ENCODE results near the gene SPECC1. TPM values are rescaled to one million over a fixed set of nuclear protein-coding genes. Genes with fewer than 3 reads are reported as not detected.
"Not testable (repeated sequence)": the region's sequence is repeated elsewhere in the genome, so short reads cannot be mapped to it uniquely, and the experiment has no call there.

The SPECC1 gene, protein sequence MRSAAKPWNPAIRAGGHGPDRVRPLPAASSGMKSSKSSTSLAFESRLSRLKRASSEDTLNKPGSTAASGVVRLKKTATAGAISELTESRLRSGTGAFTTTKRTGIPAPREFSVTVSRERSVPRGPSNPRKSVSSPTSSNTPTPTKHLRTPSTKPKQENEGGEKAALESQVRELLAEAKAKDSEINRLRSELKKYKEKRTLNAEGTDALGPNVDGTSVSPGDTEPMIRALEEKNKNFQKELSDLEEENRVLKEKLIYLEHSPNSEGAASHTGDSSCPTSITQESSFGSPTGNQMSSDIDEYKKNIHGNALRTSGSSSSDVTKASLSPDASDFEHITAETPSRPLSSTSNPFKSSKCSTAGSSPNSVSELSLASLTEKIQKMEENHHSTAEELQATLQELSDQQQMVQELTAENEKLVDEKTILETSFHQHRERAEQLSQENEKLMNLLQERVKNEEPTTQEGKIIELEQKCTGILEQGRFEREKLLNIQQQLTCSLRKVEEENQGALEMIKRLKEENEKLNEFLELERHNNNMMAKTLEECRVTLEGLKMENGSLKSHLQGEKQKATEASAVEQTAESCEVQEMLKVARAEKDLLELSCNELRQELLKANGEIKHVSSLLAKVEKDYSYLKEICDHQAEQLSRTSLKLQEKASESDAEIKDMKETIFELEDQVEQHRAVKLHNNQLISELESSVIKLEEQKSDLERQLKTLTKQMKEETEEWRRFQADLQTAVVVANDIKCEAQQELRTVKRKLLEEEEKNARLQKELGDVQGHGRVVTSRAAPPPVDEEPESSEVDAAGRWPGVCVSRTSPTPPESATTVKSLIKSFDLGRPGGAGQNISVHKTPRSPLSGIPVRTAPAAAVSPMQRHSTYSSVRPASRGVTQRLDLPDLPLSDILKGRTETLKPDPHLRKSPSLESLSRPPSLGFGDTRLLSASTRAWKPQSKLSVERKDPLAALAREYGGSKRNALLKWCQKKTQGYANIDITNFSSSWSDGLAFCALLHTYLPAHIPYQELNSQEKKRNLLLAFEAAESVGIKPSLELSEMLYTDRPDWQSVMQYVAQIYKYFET
- polyA plus RNA-seq (2011; rRNA removed) (47.2 and 56.4 TPM in 2 replicates), polyA minus RNA-seq (2011; rRNA and poly(A)+ RNA removed) (69.2 and 80.5 TPM in 2 replicates)

DNA sequence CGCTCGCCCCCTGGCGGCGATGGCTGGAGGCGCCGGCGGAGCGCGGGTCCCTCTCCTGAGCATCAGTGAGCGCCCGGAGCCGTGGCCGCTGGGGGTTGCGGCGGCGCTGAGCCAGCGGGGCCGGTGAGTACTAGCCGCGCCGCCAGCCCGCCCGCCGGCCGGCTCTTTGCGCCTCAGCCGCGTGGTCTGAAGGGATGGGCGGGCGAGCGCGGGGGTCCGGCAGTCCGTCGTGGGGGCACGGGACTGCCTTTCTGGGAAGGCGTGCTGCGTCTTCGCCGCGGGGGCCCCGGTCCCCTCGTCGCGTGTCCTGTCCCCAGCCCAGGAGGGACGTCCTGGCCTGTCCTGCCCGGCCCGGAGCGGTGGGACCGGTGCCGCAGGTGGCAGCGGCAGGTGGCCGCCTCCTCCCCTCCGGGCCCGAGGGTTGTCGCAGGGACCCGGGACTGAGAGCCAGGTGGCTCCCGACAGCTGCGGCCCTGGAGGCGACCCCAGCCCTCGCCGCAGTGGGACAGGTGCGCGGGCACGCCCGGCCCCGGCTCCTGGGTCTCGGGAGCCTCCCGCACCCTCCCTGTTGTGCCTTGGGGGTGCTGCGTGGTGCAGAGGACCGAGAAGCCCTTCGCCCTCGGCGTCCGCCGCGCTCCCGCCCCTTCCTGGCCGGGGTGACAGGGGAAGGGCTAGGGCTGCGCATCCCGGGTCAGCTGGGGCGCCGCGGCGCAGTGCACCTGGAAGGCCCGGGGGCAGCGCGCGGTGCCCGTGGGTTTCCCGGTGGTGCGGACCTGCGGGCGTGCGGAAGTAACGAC, at the start of gene SPECC1:
SPECC1 (plus strand) TSS at position 58 of the 797 bp plus-strand sequence. CDS start 87,293 bp downstream, outside the sequence.
- ChIA-PET POLR2A (interaction anchor here (0.9 to 1.5 kb wide), 2 partner anchors 17 to 54 kb away, joined by 3 to 6 read pairs; no protein-coding TSS in a partner anchor), CTCF (interaction anchor here (0.5 to 2.7 kb wide), 30 partner anchors 9 to 462 kb away, joined by 3 to 23 read pairs (median 4); no protein-coding TSS in a partner anchor)
- Histone ChIP-seq H3K27me3 (ENCODE audit: control insufficient read depth, insufficient read depth, low read length) (peaks cover 38% of the 10 kb centered on the region), H3K9me3 (ENCODE audit: control insufficient read depth, insufficient read depth, low read length) (peaks cover 4% of the 10 kb centered on the region; the same call in 1 of the 2 replicates), H3K27ac (ENCODE audit: low read depth, low read length) (no peak within 1 kb of the TSS), H3K4me3 (ENCODE audit: low read depth, low read length) (peak within 1 kb of the TSS; percentile 59)
- DNase-seq (ENCODE audit: low read depth, low spot score) = no peak
- TF ChIP-seq, protein P1, sequence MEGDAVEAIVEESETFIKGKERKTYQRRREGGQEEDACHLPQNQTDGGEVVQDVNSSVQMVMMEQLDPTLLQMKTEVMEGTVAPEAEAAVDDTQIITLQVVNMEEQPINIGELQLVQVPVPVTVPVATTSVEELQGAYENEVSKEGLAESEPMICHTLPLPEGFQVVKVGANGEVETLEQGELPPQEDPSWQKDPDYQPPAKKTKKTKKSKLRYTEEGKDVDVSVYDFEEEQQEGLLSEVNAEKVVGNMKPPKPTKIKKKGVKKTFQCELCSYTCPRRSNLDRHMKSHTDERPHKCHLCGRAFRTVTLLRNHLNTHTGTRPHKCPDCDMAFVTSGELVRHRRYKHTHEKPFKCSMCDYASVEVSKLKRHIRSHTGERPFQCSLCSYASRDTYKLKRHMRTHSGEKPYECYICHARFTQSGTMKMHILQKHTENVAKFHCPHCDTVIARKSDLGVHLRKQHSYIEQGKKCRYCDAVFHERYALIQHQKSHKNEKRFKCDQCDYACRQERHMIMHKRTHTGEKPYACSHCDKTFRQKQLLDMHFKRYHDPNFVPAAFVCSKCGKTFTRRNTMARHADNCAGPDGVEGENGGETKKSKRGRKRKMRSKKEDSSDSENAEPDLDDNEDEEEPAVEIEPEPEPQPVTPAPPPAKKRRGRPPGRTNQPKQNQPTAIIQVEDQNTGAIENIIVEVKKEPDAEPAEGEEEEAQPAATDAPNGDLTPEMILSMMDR (IDR thresholded peaks at IDR 0.05; ENCODE audit: low read depth, low read length) = peak; percentile 74

- H3K27me3 ChIP-seq (ENCODE audit: control insufficient read depth, insufficient read depth, low read length); H3K9me3 ChIP-seq (ENCODE audit: control insufficient read depth, insufficient read depth, low read length); DNase-seq (ENCODE audit: low read depth, low spot score); POLR2A ChIA-PET; H3K27ac ChIP-seq (ENCODE audit: low read depth, low read length); H3K4me3 ChIP-seq (ENCODE audit: low read depth, low read length): not testable (repeated sequence)
- CTCF ChIA-PET = interaction anchor here (0.7 kb wide), 1 partner anchor 15 kb away, joined by 3 read pairs; no protein-coding TSS in a partner anchor
Observed at GRCh38 chr17:19962954-19963353, 46.2 kb upstream of the SPECC1 start.

- CTCF ChIA-PET = interaction anchor here (0.5 to 0.7 kb wide), 2 partner anchors 20 to 66 kb away, joined by 5 to 7 read pairs; no protein-coding TSS in a partner anchor
- H3K4me3 ChIP-seq (ENCODE audit: low read depth, low read length) = no peak overlapping the region
- POLR2A ChIA-PET = no interaction called here
- TF ChIP-seq, protein P1 (IDR thresholded peaks at IDR 0.05; ENCODE audit: low read depth, low read length) = no peak
- no peaks in the 10 kb centered on the region for H3K27me3 ChIP-seq (ENCODE audit: control insufficient read depth, insufficient read depth, low read length)
- no peak for DNase-seq (ENCODE audit: low read depth, low spot score)
- no peak overlapping the region for H3K27ac ChIP-seq (ENCODE audit: low read depth, low read length)
- no peaks in the 10 kb centered on the region; the same call in 1 of the 2 replicates for H3K9me3 ChIP-seq (ENCODE audit: control insufficient read depth, insufficient read depth, low read length)
Observed at GRCh38 chr17:19973156-19973555, 36.0 kb upstream of the SPECC1 start.

DNA sequence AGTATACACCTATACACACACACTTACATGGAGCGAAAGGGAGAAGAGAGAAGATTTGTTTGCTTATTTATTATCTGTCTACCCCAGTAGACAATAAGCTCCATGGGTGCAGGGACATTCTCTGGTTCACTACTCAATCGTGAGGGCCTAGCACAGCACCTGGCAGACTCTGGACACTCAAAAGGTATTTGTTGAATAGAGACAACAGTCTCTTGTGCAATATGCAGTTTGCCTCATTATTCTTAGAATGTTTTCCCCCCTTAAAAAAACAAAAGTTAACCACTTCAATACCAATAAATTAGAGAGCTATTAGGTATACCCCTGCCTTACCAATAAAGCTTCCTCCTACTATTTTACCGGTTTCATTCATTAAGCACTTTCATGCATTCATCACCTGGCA, 33.6 kb upstream of the SPECC1 start:
- POLR2A ChIA-PET = no interaction called here
- CTCF ChIA-PET = interaction anchor here (2.4 kb wide), 1 partner anchor 17 kb away, joined by 11 read pairs; no protein-coding TSS in a partner anchor
- H3K9me3 ChIP-seq (ENCODE audit: control insufficient read depth, insufficient read depth, low read length) = peaks cover 4% of the 10 kb centered on the region
- no peak for DNase-seq (ENCODE audit: low read depth, low spot score)
- H3K4me3 ChIP-seq (ENCODE audit: low read depth, low read length) = no peak overlapping the region
- no peak overlapping the region for H3K27ac ChIP-seq (ENCODE audit: low read depth, low read length)
- H3K27me3 ChIP-seq (ENCODE audit: control insufficient read depth, insufficient read depth, low read length) = no peaks in the 10 kb centered on the region
- TF ChIP-seq, protein P1 (IDR thresholded peaks at IDR 0.05; ENCODE audit: low read depth, low read length) = no peak

Data from AG04450 (cell line).